ENCODE results near the gene BAZ2B.

The BAZ2B gene

DNA sequence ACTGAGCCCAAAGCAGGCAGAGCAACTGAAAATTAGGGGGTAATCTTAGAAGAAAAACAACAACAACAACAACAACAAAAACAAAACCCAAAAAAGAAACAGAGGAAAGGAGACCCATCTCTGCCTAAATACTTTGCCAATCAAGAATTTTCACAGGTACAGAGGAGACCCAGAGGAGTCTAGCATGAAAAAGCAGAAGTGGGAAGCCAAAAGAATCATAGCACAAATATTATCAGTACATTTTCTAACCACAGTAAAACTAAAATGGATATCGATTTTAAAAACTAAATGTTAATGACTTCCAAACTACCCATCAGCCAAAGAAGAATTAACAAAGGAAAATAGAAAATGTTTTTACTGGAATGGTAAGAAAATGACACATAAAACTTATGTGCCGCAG lies 148.1 kb downstream of the BAZ2B start:
- no peaks in the 10 kb centered on the region for H3F3A ChIP-seq (ENCODE audit: low read depth)
- H3K9me3 ChIP-seq (ENCODE audit: insufficient read depth, low read depth, low read length), result no peaks in the 10 kb centered on the region
- no peaks in the 10 kb centered on the region for H3K79me2 ChIP-seq (ENCODE audit: insufficient read depth, low read length)
- no peak overlapping the region for H3K4me2 ChIP-seq (ENCODE audit: low read depth, low read length, poor library complexity, severe bottlenecking)
- no peak overlapping the region for H3K4me3 ChIP-seq (ENCODE audit: low read length, poor library complexity, severe bottlenecking)
- H3K36me3 ChIP-seq (ENCODE audit: insufficient read depth, low read length), result peaks cover 7% of the 10 kb centered on the region; the same call in 1 of the 2 replicates
- H3K9ac ChIP-seq (ENCODE audit: low read depth, low read length, poor library complexity, severe bottlenecking), result no peak overlapping the region
- no peaks in the 10 kb centered on the region for H3K27me3 ChIP-seq (ENCODE audit: insufficient read depth, low read length, poor library complexity, severe bottlenecking)
- H2AFZ ChIP-seq (ENCODE audit: low read length), result no peak overlapping the region
- no peaks in the 10 kb centered on the region for H4K20me1 ChIP-seq (ENCODE audit: insufficient read depth, low read length, poor library complexity, severe bottlenecking)
- H3K9me2 ChIP-seq (replicated peaks; ENCODE audit: low read depth, low read length), result no peaks in the 10 kb centered on the region
- H3K4me1 ChIP-seq (ENCODE audit: insufficient read depth, low read length, poor library complexity, severe bottlenecking), result peaks cover 8% of the 10 kb centered on the region
- TF ChIP-seq CTCF (conservative IDR thresholded peaks at IDR 0.05; ENCODE audit: low read length) (no peak), EZH2phosphoT487 (IDR thresholded peaks at IDR 0.05; ENCODE audit: borderline replicate concordance) (no peak)

GRCh38 chr2:159462961-159463360 lies 153.4 kb downstream of the BAZ2B start:
- Histone ChIP-seq H2AFZ (ENCODE audit: low read length) (no peak overlapping the region), H3K9me2 (replicated peaks; ENCODE audit: low read depth, low read length) (no peaks in the 10 kb centered on the region), H3F3A (ENCODE audit: low read depth) (no peaks in the 10 kb centered on the region), H3K4me2 (ENCODE audit: low read depth, low read length, poor library complexity, severe bottlenecking) (no peak overlapping the region), H3K9me3 (ENCODE audit: insufficient read depth, low read depth, low read length) (no peaks in the 10 kb centered on the region), H3K4me3 (ENCODE audit: low read length, poor library complexity, severe bottlenecking) (no peak overlapping the region), H3K4me1 (ENCODE audit: insufficient read depth, low read length, poor library complexity, severe bottlenecking) (peaks cover 3% of the 10 kb centered on the region), H3K27me3 (ENCODE audit: insufficient read depth, low read length, poor library complexity, severe bottlenecking) (no peaks in the 10 kb centered on the region), H3K79me2 (ENCODE audit: insufficient read depth, low read length) (no peaks in the 10 kb centered on the region), H3K36me3 (ENCODE audit: insufficient read depth, low read length) (peaks cover 4% of the 10 kb centered on the region; the same call in 1 of the 2 replicates), H3K9ac (ENCODE audit: low read depth, low read length, poor library complexity, severe bottlenecking) (no peak overlapping the region), H4K20me1 (ENCODE audit: insufficient read depth, low read length, poor library complexity, severe bottlenecking) (no peaks in the 10 kb centered on the region)
- no peak for TF ChIP-seq CTCF (conservative IDR thresholded peaks at IDR 0.05; ENCODE audit: low read length)
- TF ChIP-seq EZH2phosphoT487 (IDR thresholded peaks at IDR 0.05; ENCODE audit: borderline replicate concordance), result no peak

GRCh38 chr2:159462201-159462785 lies 154.1 kb downstream of the BAZ2B start:
- H3K4me2 ChIP-seq (ENCODE audit: low read depth, low read length, poor library complexity, severe bottlenecking), result no peak overlapping the region
- H3K4me1 ChIP-seq (ENCODE audit: insufficient read depth, low read length, poor library complexity, severe bottlenecking), result peaks cover 3% of the 10 kb centered on the region
- no peaks in the 10 kb centered on the region for H3F3A ChIP-seq (ENCODE audit: low read depth)
- no peaks in the 10 kb centered on the region for H3K9me3 ChIP-seq (ENCODE audit: insufficient read depth, low read depth, low read length)
- no peaks in the 10 kb centered on the region for H3K9me2 ChIP-seq (replicated peaks; ENCODE audit: low read depth, low read length)
- H3K27me3 ChIP-seq (ENCODE audit: insufficient read depth, low read length, poor library complexity, severe bottlenecking), result no peaks in the 10 kb centered on the region
- no peak overlapping the region for H3K9ac ChIP-seq (ENCODE audit: low read depth, low read length, poor library complexity, severe bottlenecking)
- H3K36me3 ChIP-seq (ENCODE audit: insufficient read depth, low read length), result peaks cover 4% of the 10 kb centered on the region; the same call in 1 of the 2 replicates
- no peak overlapping the region for H2AFZ ChIP-seq (ENCODE audit: low read length)
- no peak overlapping the region for H3K4me3 ChIP-seq (ENCODE audit: low read length, poor library complexity, severe bottlenecking)
- no peaks in the 10 kb centered on the region for H3K79me2 ChIP-seq (ENCODE audit: insufficient read depth, low read length)
- TF ChIP-seq EZH2phosphoT487 (IDR thresholded peaks at IDR 0.05; ENCODE audit: borderline replicate concordance), result no peak
- TF ChIP-seq CTCF (conservative IDR thresholded peaks at IDR 0.05; ENCODE audit: low read length), result no peak
- no peaks in the 10 kb centered on the region for H4K20me1 ChIP-seq (ENCODE audit: insufficient read depth, low read length, poor library complexity, severe bottlenecking)

Measured in Loucy (cell line).